B cell (primary cell): ENCODE measurements around the gene FRMD4B. TPM values are rescaled to one million over a fixed set of nuclear protein-coding genes. Genes with fewer than 3 reads are reported as not detected.

Experiments used
- ATAC-seq: fragments of 200-7000 bp; cut with Tn5 transposase; one replicate; pipeline ENCODE4 v1.10.0; 2021; ENCODE audit warnings: low read depth, mild to moderate bottlenecking, moderate number of reproducible peaks, moderate library complexity
- CTCF ChIA-PET: fragments of 350-600 bp; sonication (Branson Sonifier 250); formaldehyde crosslinking; loops from one replicate; lab custom pipeline; 2021; ENCODE audit warnings: antibody characterized with exemption, inconsistent platforms; lab: Charles Lee
- POLR2A ChIA-PET: fragments of 350-600 bp; sonication (Branson Sonifier 250); formaldehyde crosslinking; loops from one replicate; lab custom pipeline; 2021; ENCODE audit warnings: antibody characterized with exemption; lab: Charles Lee
- DNase-seq: peaks from one replicate; pipeline ENCODE4 v3.0.0; 2013
- H2AFZ ChIP-seq: 2 replicates; pipeline ENCODE4 v1.6.1; 2012; ENCODE audit warnings: mild to moderate bottlenecking, low read depth, low read length; ENCODE audit not compliant: insufficient read depth, poor library complexity, severe bottlenecking
- H3K27ac ChIP-seq, 2 donors: 1 replicate in 1 of 2; 2 replicates in 1 of 2; pipeline ENCODE4 v1.5.1; 2012 to 2013; ENCODE audit warnings: low read length in 2 of 2, mild to moderate bottlenecking in 2 of 2, moderate library complexity in 1 of 2
- H3K27me3 ChIP-seq, 4 experiments: fragments of 200-600 bp in 1 of 4; sonication (generic) in 1 of 4; replicated peaks in 1 of 4; 1 replicate in 2 of 4; 2 replicates in 2 of 4; pipeline versions ENCODE4 v1.6.1 to v1.7.0; 2013 to 2016; ENCODE audit warnings: low read length in 3 of 4, mild to moderate bottlenecking in 2 of 4, mixed read lengths in 1 of 4, moderate library complexity in 1 of 4; ENCODE audit not compliant: insufficient read depth in 4 of 4, control insufficient read depth in 3 of 4; ENCODE audit errors: control extremely low read depth in 1 of 4
- H3K36me3 ChIP-seq, 2 experiments: replicated peaks in 1 of 2; 1 replicate in 1 of 2; 2 replicates in 1 of 2; pipeline versions ENCODE4 v1.6.1 to v1.7.1; 2013; ENCODE audit warnings: low read length in 1 of 2; ENCODE audit not compliant: insufficient read depth in 2 of 2, control insufficient read depth in 1 of 2; ENCODE audit errors: control extremely low read depth in 1 of 2, extremely low read depth in 1 of 2
- H3K4me1 ChIP-seq, 2 donors: fragments of 200-600 bp in 1 of 2; sonication (generic) in 1 of 2; 1 replicate in 1 of 2; 2 replicates in 1 of 2; pipeline versions ENCODE4 v1.5.1 to v1.6.1; 2013 to 2017; ENCODE audit warnings: low read length in 2 of 2; ENCODE audit not compliant: control insufficient read depth in 2 of 2, insufficient read depth in 2 of 2
- H3K4me2 ChIP-seq: replicated peaks from 2 replicates; pipeline ENCODE3; 2012; ENCODE audit warnings: mild to moderate bottlenecking, low read depth, low read length; ENCODE audit not compliant: poor library complexity, severe bottlenecking
- H3K4me3 ChIP-seq, 5 experiments: fragments of 200-600 bp in 1 of 5; sonication (generic) in 1 of 5; 1 replicate in 3 of 5; 2 replicates in 2 of 5; pipeline versions ENCODE4 v1.5.1 to v1.7.0; 2011 to 2016; ENCODE audit warnings: low read length in 4 of 5, mild to moderate bottlenecking in 4 of 5, low read depth in 2 of 5, control low read depth in 1 of 5, moderate library complexity in 1 of 5; ENCODE audit not compliant: insufficient read depth in 1 of 5; ENCODE audit errors: control extremely low read depth in 1 of 5, extremely low read depth in 1 of 5
- H3K79me2 ChIP-seq: fragments of 200-600 bp; sonication (generic); one replicate; pipeline ENCODE4 v1.6.0; 2016; ENCODE audit warnings: low read length; ENCODE audit not compliant: control insufficient read depth, insufficient read depth
- H3K9ac ChIP-seq: fragments of 200-600 bp; sonication (generic); 2 replicates; pipeline ENCODE4 v1.6.1; 2017; ENCODE audit warnings: mild to moderate bottlenecking, low read length, moderate library complexity
- H3K9me3 ChIP-seq, 3 donors: one replicate each; pipeline versions ENCODE4 v1.6.1 to v1.7.1; 2013; ENCODE audit warnings: low read length in 2 of 3; ENCODE audit not compliant: control insufficient read depth in 2 of 3, insufficient read depth in 1 of 3; ENCODE audit errors: control extremely low read depth in 1 of 3
- H4K20me1 ChIP-seq: 2 replicates; pipeline ENCODE4 v1.6.0; 2012; ENCODE audit warnings: mild to moderate bottlenecking, low read length; ENCODE audit not compliant: insufficient read depth, control insufficient read depth, poor library complexity, severe bottlenecking
- H3K27ac Mint-ChIP-seq: one replicate; pipeline ENCODE4 v1.8.0; 2021; ENCODE audit warnings: mixed read lengths
- H3K27me3 Mint-ChIP-seq: one replicate; pipeline ENCODE4 v1.8.0; 2021; ENCODE audit warnings: mixed read lengths
- H3K4me1 Mint-ChIP-seq: one replicate; pipeline ENCODE4 v1.8.0; 2021; ENCODE audit warnings: mixed read lengths
- H3K4me3 Mint-ChIP-seq: one replicate; pipeline ENCODE4 v1.8.0; 2021; ENCODE audit warnings: mixed read lengths
- H3K9me3 Mint-ChIP-seq: one replicate; pipeline ENCODE4 v1.8.0; 2022; ENCODE audit warnings: mixed read lengths; ENCODE audit not compliant: insufficient read depth
- EZH2 ChIP-seq: IDR thresholded peaks from 2 replicates; pipeline ENCODE4 v1.6.1; 2012; ENCODE audit warnings: borderline replicate concordance, low read depth, mild to moderate bottlenecking, moderate library complexity, low read length; ENCODE audit not compliant: insufficient read depth, poor library complexity, severe bottlenecking
- whole genome bisulfite sequencing: methylation state at CpG from one replicate; pipeline ENCODE4 v1.1.5; 2013; ENCODE audit warnings: missing lambda C conversion rate; ENCODE audit not compliant: insufficient coverage; 5-methylcytosine and 5-hydroxymethylcytosine counted together
- intact Hi-C: fragments of 100-400 bp; cut with micrococcal nuclease; formaldehyde crosslinking; loops from one replicate; pipeline ENCODE4 v1.10.0; 2022
- polyA plus RNA-seq: library from polyadenylated mRNA; depleted of rRNA; stranded (reverse); fragments of >200 nt; gene quantifications from 2 replicates; pipeline ENCODE4 v1.2.3, GENCODE V29; 2012
- total RNA-seq, 2 donors: library from RNA; stranded (reverse); fragments of 120-200 nt in 1 of 2; gene quantifications; 1 replicate in 1 of 2; 2 replicates in 1 of 2; pipeline versions ENCODE4 v1.2.3 to v1.2.4, GENCODE V29; 2013 to 2022
- TF ChIP-seq, protein P1 (sequence below): fragments of 200-600 bp; IDR thresholded peaks from one replicate; pipeline ENCODE4 v1.8.0; 2022; ENCODE audit warnings: antibody characterized with exemption, mild to moderate bottlenecking

FRMD4B gene
- total and polyA plus RNA-seq, 2 donors (not counting 1 experiment from before 2014, with no cell fraction given) = 0.06 to 0.20 TPM

DNA sequence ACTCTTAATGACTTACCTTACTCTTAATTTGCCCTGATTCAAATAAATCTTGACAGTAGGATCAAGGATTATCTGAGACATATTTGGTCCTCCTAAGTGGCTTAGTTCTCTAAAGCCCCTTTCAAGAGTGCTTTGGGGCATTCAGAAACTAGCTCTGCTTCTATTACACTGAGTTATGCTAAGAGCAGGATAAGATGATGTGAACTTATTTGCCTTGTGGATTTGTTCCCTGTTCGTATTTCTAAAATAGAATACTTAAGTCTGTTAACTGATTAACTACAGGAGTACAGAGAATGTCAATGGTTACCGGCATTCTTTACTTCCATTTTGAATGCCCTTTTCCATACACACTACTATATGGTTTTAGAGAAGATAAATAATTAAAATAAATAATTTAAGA is 14.8 kb upstream of the FRMD4B start:
- TF ChIP-seq, protein P1, sequence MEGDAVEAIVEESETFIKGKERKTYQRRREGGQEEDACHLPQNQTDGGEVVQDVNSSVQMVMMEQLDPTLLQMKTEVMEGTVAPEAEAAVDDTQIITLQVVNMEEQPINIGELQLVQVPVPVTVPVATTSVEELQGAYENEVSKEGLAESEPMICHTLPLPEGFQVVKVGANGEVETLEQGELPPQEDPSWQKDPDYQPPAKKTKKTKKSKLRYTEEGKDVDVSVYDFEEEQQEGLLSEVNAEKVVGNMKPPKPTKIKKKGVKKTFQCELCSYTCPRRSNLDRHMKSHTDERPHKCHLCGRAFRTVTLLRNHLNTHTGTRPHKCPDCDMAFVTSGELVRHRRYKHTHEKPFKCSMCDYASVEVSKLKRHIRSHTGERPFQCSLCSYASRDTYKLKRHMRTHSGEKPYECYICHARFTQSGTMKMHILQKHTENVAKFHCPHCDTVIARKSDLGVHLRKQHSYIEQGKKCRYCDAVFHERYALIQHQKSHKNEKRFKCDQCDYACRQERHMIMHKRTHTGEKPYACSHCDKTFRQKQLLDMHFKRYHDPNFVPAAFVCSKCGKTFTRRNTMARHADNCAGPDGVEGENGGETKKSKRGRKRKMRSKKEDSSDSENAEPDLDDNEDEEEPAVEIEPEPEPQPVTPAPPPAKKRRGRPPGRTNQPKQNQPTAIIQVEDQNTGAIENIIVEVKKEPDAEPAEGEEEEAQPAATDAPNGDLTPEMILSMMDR = no peak
- no peak for TF ChIP-seq EZH2
- no CpG with 5 or more reads among the region's 2 CpGs for WGBS
- POLR2A ChIA-PET = no interaction called here
- Mint-ChIP-seq H3K27me3 (no peaks in the 10 kb centered on the region), H3K9me3 (peaks cover 9% of the 10 kb centered on the region), H3K4me1 (no peaks in the 10 kb centered on the region), H3K4me3 (no peak overlapping the region), H3K27ac (no peak overlapping the region)
- H3K4me2 ChIP-seq = no peak overlapping the region
- H4K20me1 ChIP-seq = no peaks in the 10 kb centered on the region
- H3K79me2 ChIP-seq = no peaks in the 10 kb centered on the region
- H3K9ac ChIP-seq = no peak overlapping the region
- intact Hi-C loops = no loop called here
- no peak overlapping the region for H3K4me3 ChIP-seq
- no peak overlapping the region for H3K27ac ChIP-seq
- DNase-seq (no peak), ATAC-seq (no peak)
- H3K4me1 ChIP-seq = no peaks in the 10 kb centered on the region
- peaks cover 4 to 8% (median 6%) of the 10 kb centered on the region in 3 donors for H3K9me3 ChIP-seq
- no peak overlapping the region for H2AFZ ChIP-seq
- CTCF ChIA-PET = interaction anchor here (2.6 kb wide), 1 partner anchor 9 kb away, joined by 14 read pairs; no protein-coding TSS in a partner anchor
- no peaks in the 10 kb centered on the region for H3K36me3 ChIP-seq
- H3K27me3 ChIP-seq = no peaks in the 10 kb centered on the region

DNA sequence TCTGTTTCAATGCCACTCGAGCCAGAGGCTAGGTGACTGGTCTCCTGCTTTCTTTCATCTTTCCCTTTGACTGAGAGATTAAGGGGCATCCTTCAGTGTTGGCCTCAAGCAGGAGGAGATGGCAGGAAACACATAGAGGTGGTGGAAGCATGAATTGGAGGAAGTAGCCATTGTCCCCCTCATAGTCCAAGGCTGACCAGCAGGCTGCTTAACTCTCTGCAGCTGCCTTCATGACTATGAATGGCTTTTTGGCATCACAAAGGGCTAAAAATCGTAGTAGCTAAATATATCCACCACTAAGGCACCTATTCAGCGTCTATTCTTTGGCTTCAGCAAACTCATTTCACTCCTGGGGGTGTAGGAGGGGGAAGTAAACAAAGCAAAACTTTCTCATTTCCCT is 7.0 kb upstream of the FRMD4B start:
- CTCF ChIA-PET = no interaction called here
- POLR2A ChIA-PET = no interaction called here
- no peak overlapping the region for H3K4me3 ChIP-seq
- H3K9ac ChIP-seq = no peak overlapping the region
- no peak overlapping the region for H3K4me2 ChIP-seq
- no peak overlapping the region for H3K27ac ChIP-seq
- Mint-ChIP-seq H3K4me3 (no peak overlapping the region), H3K27ac (no peak overlapping the region), H3K4me1 (peaks cover 3% of the 10 kb centered on the region), H3K27me3 (peaks cover 26% of the 10 kb centered on the region), H3K9me3 (no peaks in the 10 kb centered on the region)
- H2AFZ ChIP-seq = no peak overlapping the region
- no peaks in the 10 kb centered on the region for H3K27me3 ChIP-seq
- no peaks in the 10 kb centered on the region for H3K79me2 ChIP-seq
- ATAC-seq (no peak), DNase-seq (no peak)
- H3K9me3 ChIP-seq = peaks cover 0 to 4% (median 0%) of the 10 kb centered on the region in 3 donors
- intact Hi-C loops = no loop called here
- TF ChIP-seq, protein P1 = no peak
- no peak for TF ChIP-seq EZH2
- no peaks in the 10 kb centered on the region for H3K36me3 ChIP-seq
- no peaks in the 10 kb centered on the region for H4K20me1 ChIP-seq
- WGBS = 100% methylated on average over 1 of the region's 3 CpGs
- no peaks in the 10 kb centered on the region for H3K4me1 ChIP-seq
